A549 (cell line): Measurements from ENCODE around the gene GYS1.
"Not testable (repeated sequence)": the region's sequence is repeated elsewhere in the genome, so short reads cannot be mapped to it uniquely, and the experiment has no call there.

Experiments
- CBX2 ChIP-seq: fragments of 200-600 bp; sonication (generic); IDR thresholded peaks from 2 replicates; pipeline ENCODE4 v1.6.1; 2016; ENCODE audit warnings: low read depth, mild to moderate bottlenecking, borderline replicate concordance
- CHD2 ChIP-seq: fragments of 150-350 bp; IDR thresholded peaks from 2 replicates; pipeline ENCODE4 v1.6.1; 2014; ENCODE audit warnings: low read length; ENCODE audit not compliant: partially characterized antibody
- CTCF ChIP-seq: fragments of >200 bp; sonication (Bioruptor Twin); formaldehyde crosslinking; IDR thresholded peaks from 3 replicates; pipeline ENCODE4 v1.5.1; 2016
- EP300 ChIP-seq, 2 experiments: fragments of >200 bp; sonication (Bioruptor Twin); formaldehyde crosslinking; IDR thresholded peaks; 2 replicates in 1 of 2; 3 replicates in 1 of 2; pipeline ENCODE4 v1.6.1; 2016 to 2017
- GATA3 ChIP-seq: IDR thresholded peaks from 2 replicates; pipeline ENCODE4 v1.6.1; 2012; ENCODE audit warnings: borderline replicate concordance
- KDM1A ChIP-seq: fragments of 200-600 bp; sonication (generic); IDR thresholded peaks from 2 replicates; pipeline ENCODE4 v1.6.1; 2016; ENCODE audit warnings: low read depth, mild to moderate bottlenecking
- MAFK ChIP-seq: fragments of 450-650 bp; IDR thresholded peaks from 2 replicates; pipeline ENCODE4 v1.6.1; 2014; ENCODE audit not compliant: partially characterized antibody
- MAZ ChIP-seq: fragments of 150-350 bp; IDR thresholded peaks from 2 replicates; pipeline ENCODE4 v1.6.1; 2014; ENCODE audit warnings: antibody characterized with exemption, low read depth, low read length, borderline replicate concordance
- POLR2A ChIP-seq: IDR thresholded peaks from 2 replicates; pipeline ENCODE4 v1.6.1; 2012; ENCODE audit warnings: mild to moderate bottlenecking, low read length
- RCOR1 ChIP-seq: fragments of 150-350 bp; IDR thresholded peaks from 2 replicates; pipeline ENCODE4 v1.6.1; 2014; ENCODE audit warnings: antibody characterized with exemption, low read length, low read depth
- RNF2 ChIP-seq: fragments of 200-600 bp; sonication (generic); IDR thresholded peaks from 2 replicates; pipeline ENCODE4 v1.6.1; 2016; ENCODE audit warnings: low read depth, mild to moderate bottlenecking, antibody characterized with exemption, moderate library complexity, borderline replicate concordance
- SMC3 ChIP-seq: fragments of >200 bp; sonication (Bioruptor Twin); formaldehyde crosslinking; IDR thresholded peaks from 3 replicates; pipeline ENCODE4 v1.6.1; 2018; ENCODE audit warnings: inconsistent platforms
- USF2 ChIP-seq: fragments of 450-650 bp; IDR thresholded peaks from 2 replicates; pipeline ENCODE4 v1.6.1; 2014; ENCODE audit warnings: antibody characterized with exemption

GRCh38 chr19:49036815-49037214 lies 43.7 kb upstream of the GYS1 start, which contains the start of gene CGB1:
- TF ChIP-seq MAFK; CHD2; EP300 (IDR thresholded peaks at IDR 0.05); POLR2A; SMC3; USF2; GATA3; RNF2; CBX2; KDM1A; MAZ: not testable (repeated sequence)
- TF ChIP-seq CTCF (peak; percentile 48), RCOR1 (0 out of 2 replicates have a peak, but pooled peaks have one; percentile 38)
